ENCODE results near the gene PCDH1. TPM values are rescaled to one million over a fixed set of nuclear protein-coding genes. Genes with fewer than 3 reads are reported as not detected.
A peak's percentile ranks its signal among the peaks of the same experiment; 100 is the strongest.

Gene PCDH1
- total RNA-seq, 3 donors from 2014 or later = 0.05 to 0.24 (median 0.14) TPM

- Mint-ChIP-seq H3K9me3 (no peaks in the 10 kb centered on the region), H3K4me1 (ENCODE audit: low read depth) (peaks cover 14% of the 10 kb centered on the region), H3K27me3 (ENCODE audit: low read depth) (peaks cover 11% of the 10 kb centered on the region), H3K36me3 (ENCODE audit: insufficient read depth) (no peaks in the 10 kb centered on the region), H3K4me3 (no peak overlapping the region)
- DNase-seq (no peak), ATAC-seq (no peak)
Observed at GRCh38 chr5:141846031-141846430, 32.2 kb downstream of the PCDH1 start.

- H3K36me3 Mint-ChIP-seq (ENCODE audit: insufficient read depth) = no peaks in the 10 kb centered on the region
- no peak for ATAC-seq
- peaks cover 14% of the 10 kb centered on the region for H3K27me3 Mint-ChIP-seq (ENCODE audit: low read depth)
- H3K9me3 Mint-ChIP-seq = no peaks in the 10 kb centered on the region
- H3K4me1 Mint-ChIP-seq (ENCODE audit: low read depth) = peaks cover 14% of the 10 kb centered on the region
- H3K4me3 Mint-ChIP-seq = no peak overlapping the region
- DNase-seq = no peak
Observed at GRCh38 chr5:141845371-141845851, 32.8 kb downstream of the PCDH1 start.

- Mint-ChIP-seq H3K36me3 (ENCODE audit: insufficient read depth) (no peaks in the 10 kb centered on the region), H3K9me3 (no peaks in the 10 kb centered on the region), H3K4me1 (ENCODE audit: low read depth) (peaks cover 14% of the 10 kb centered on the region), H3K4me3 (no peak overlapping the region), H3K27me3 (ENCODE audit: low read depth) (peaks cover 14% of the 10 kb centered on the region)
- DNase-seq (no peak), ATAC-seq (no peak)
Observed at GRCh38 chr5:141844414-141845097, 33.7 kb downstream of the PCDH1 start.

GRCh38 chr5:141843156-141843927 lies 34.9 kb downstream of the PCDH1 start:
- no peaks in the 10 kb centered on the region for H3K36me3 Mint-ChIP-seq (ENCODE audit: insufficient read depth)
- no peak for ATAC-seq
- H3K4me1 Mint-ChIP-seq (ENCODE audit: low read depth) = peaks cover 10% of the 10 kb centered on the region

GRCh38 chr5:141841378-141842180 lies 36.6 kb downstream of the PCDH1 start:
- Mint-ChIP-seq H3K27me3 (ENCODE audit: low read depth) (peaks cover 16% of the 10 kb centered on the region), H3K4me3 (no peak overlapping the region), H3K4me1 (ENCODE audit: low read depth) (peaks cover 11% of the 10 kb centered on the region), H3K36me3 (ENCODE audit: insufficient read depth) (no peaks in the 10 kb centered on the region), H3K9me3 (no peaks in the 10 kb centered on the region)
- DNase-seq = no peak
- ATAC-seq = no peak

More at GRCh38 chr5:141843156-141843927, 34.9 kb downstream of the PCDH1 start:
- no peak for DNase-seq
- no peaks in the 10 kb centered on the region for H3K9me3 Mint-ChIP-seq
- H3K27me3 Mint-ChIP-seq (ENCODE audit: low read depth) = peaks cover 14% of the 10 kb centered on the region
- H3K4me3 Mint-ChIP-seq = no peak overlapping the region

GRCh38 chr5:141840826-141841360 lies 37.3 kb downstream of the PCDH1 start:
- DNase-seq = no peak
- Mint-ChIP-seq H3K4me3 (no peak overlapping the region), H3K9me3 (no peaks in the 10 kb centered on the region), H3K4me1 (ENCODE audit: low read depth) (peaks cover 14% of the 10 kb centered on the region), H3K27me3 (ENCODE audit: low read depth) (peaks cover 18% of the 10 kb centered on the region), H3K36me3 (ENCODE audit: insufficient read depth) (no peaks in the 10 kb centered on the region)
- no peak for ATAC-seq

- Mint-ChIP-seq H3K4me3 (no peak overlapping the region), H3K27me3 (ENCODE audit: low read depth) (peaks cover 19% of the 10 kb centered on the region), H3K4me1 (ENCODE audit: low read depth) (peaks cover 13% of the 10 kb centered on the region), H3K36me3 (ENCODE audit: insufficient read depth) (no peaks in the 10 kb centered on the region), H3K9me3 (no peaks in the 10 kb centered on the region)
- DNase-seq (no peak), ATAC-seq (no peak)
Observed at GRCh38 chr5:141840280-141840812, 37.9 kb downstream of the PCDH1 start.

- DNase-seq (no peak), ATAC-seq (no peak)
- Mint-ChIP-seq H3K27me3 (ENCODE audit: low read depth) (peaks cover 17% of the 10 kb centered on the region), H3K9me3 (no peaks in the 10 kb centered on the region), H3K4me1 (ENCODE audit: low read depth) (peaks cover 11% of the 10 kb centered on the region), H3K36me3 (ENCODE audit: insufficient read depth) (no peaks in the 10 kb centered on the region), H3K4me3 (peak overlapping the region; percentile 29)
Observed at GRCh38 chr5:141839015-141839513, 39.1 kb downstream of the PCDH1 start.

- peaks cover 11% of the 10 kb centered on the region for H3K4me1 Mint-ChIP-seq (ENCODE audit: low read depth)
- no peaks in the 10 kb centered on the region for H3K36me3 Mint-ChIP-seq (ENCODE audit: insufficient read depth)
Observed at GRCh38 chr5:141838326-141839014, 39.7 kb downstream of the PCDH1 start.

GRCh38 chr5:141835928-141836670 lies 42.1 kb downstream of the PCDH1 start:
- no peak for ATAC-seq
- Mint-ChIP-seq H3K4me1 (ENCODE audit: low read depth) (peaks cover 11% of the 10 kb centered on the region), H3K9me3 (no peaks in the 10 kb centered on the region), H3K36me3 (ENCODE audit: insufficient read depth) (no peaks in the 10 kb centered on the region), H3K4me3 (peak overlapping the region; percentile 29), H3K27me3 (ENCODE audit: low read depth) (peaks cover 12% of the 10 kb centered on the region)
- DNase-seq = no peak

More at GRCh38 chr5:141838326-141839014, 39.7 kb downstream of the PCDH1 start:
- no peak overlapping the region for H3K4me3 Mint-ChIP-seq
- no peak for ATAC-seq
- no peak for DNase-seq
- peaks cover 17% of the 10 kb centered on the region for H3K27me3 Mint-ChIP-seq (ENCODE audit: low read depth)
- H3K9me3 Mint-ChIP-seq = no peaks in the 10 kb centered on the region

GRCh38 chr5:141834331-141834730 lies 43.9 kb downstream of the PCDH1 start:
- Mint-ChIP-seq H3K36me3 (ENCODE audit: insufficient read depth) (no peaks in the 10 kb centered on the region), H3K9me3 (no peaks in the 10 kb centered on the region)
- ATAC-seq = no peak

GRCh38 chr5:141832131-141832530 lies 46.1 kb downstream of the PCDH1 start:
- ATAC-seq = no peak
- no peak for DNase-seq
- Mint-ChIP-seq H3K4me1 (ENCODE audit: low read depth) (peaks cover 7% of the 10 kb centered on the region), H3K27me3 (ENCODE audit: low read depth) (peaks cover 6% of the 10 kb centered on the region), H3K36me3 (ENCODE audit: insufficient read depth) (no peaks in the 10 kb centered on the region), H3K4me3 (no peak overlapping the region), H3K9me3 (no peaks in the 10 kb centered on the region)

More at GRCh38 chr5:141834331-141834730, 43.9 kb downstream of the PCDH1 start:
- peaks cover 11% of the 10 kb centered on the region for H3K4me1 Mint-ChIP-seq (ENCODE audit: low read depth)
- H3K27me3 Mint-ChIP-seq (ENCODE audit: low read depth) = peaks cover 8% of the 10 kb centered on the region
- no peak overlapping the region for H3K4me3 Mint-ChIP-seq
- no peak for DNase-seq

- H3K4me1 Mint-ChIP-seq (ENCODE audit: low read depth) = no peaks in the 10 kb centered on the region
- H3K9me3 Mint-ChIP-seq = no peaks in the 10 kb centered on the region
- ATAC-seq (no peak), DNase-seq (no peak)
- H3K36me3 Mint-ChIP-seq (ENCODE audit: insufficient read depth) = no peaks in the 10 kb centered on the region
- peaks cover 13% of the 10 kb centered on the region for H3K27me3 Mint-ChIP-seq (ENCODE audit: low read depth)
- H3K4me3 Mint-ChIP-seq = no peak overlapping the region
Observed at GRCh38 chr5:141828162-141828561, 50.0 kb downstream of the PCDH1 start.

All from activated T-cell treated with anti-CD3 and anti-CD28 coated beads, Interleukin-2, amount 50 U/mL, for 4 hours (primary cell).